AG09309 (cell line): Measurements from ENCODE around the gene NTSR1.

Experiments used
- DNase-seq: peaks from one replicate; pipeline ENCODE4 v3.0.0-alpha.2; 2010; ENCODE audit warnings: low read depth
- H3K4me3 ChIP-seq: 2 replicates; pipeline ENCODE4 v1.5.1; 2011; ENCODE audit warnings: mild to moderate bottlenecking, low read depth, low read length, moderate library complexity; ENCODE audit not compliant: control insufficient read depth
- TF ChIP-seq, protein P1 (sequence below): IDR thresholded peaks from 2 replicates; pipeline ENCODE4 v1.5.1; 2011; ENCODE audit warnings: mild to moderate bottlenecking, low read depth, low read length, inconsistent platforms; ENCODE audit not compliant: insufficient read depth, control insufficient read depth; ENCODE audit errors: missing control alignments

NTSR1 gene

DNA sequence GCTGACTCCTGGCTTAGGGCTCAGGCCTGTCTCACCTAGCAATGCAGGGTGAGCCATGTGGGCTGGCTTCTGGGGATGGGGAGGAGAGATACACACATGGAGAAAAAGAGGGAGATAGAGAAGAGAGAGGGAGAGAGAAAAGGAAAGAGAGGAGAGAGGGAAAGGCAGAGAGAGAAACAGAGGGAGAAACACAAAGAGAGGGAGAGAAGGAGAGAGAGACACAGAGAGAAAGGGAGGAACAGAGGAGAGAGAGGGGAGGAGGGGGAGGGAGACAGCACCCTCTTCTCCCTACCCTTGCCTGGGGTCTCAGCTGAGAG, 24.8 kb downstream of the NTSR1 start:
- DNase-seq, result no peak
- H3K4me3 ChIP-seq, result no peak overlapping the region
- TF ChIP-seq, protein P1, sequence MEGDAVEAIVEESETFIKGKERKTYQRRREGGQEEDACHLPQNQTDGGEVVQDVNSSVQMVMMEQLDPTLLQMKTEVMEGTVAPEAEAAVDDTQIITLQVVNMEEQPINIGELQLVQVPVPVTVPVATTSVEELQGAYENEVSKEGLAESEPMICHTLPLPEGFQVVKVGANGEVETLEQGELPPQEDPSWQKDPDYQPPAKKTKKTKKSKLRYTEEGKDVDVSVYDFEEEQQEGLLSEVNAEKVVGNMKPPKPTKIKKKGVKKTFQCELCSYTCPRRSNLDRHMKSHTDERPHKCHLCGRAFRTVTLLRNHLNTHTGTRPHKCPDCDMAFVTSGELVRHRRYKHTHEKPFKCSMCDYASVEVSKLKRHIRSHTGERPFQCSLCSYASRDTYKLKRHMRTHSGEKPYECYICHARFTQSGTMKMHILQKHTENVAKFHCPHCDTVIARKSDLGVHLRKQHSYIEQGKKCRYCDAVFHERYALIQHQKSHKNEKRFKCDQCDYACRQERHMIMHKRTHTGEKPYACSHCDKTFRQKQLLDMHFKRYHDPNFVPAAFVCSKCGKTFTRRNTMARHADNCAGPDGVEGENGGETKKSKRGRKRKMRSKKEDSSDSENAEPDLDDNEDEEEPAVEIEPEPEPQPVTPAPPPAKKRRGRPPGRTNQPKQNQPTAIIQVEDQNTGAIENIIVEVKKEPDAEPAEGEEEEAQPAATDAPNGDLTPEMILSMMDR, result no peak

DNA sequence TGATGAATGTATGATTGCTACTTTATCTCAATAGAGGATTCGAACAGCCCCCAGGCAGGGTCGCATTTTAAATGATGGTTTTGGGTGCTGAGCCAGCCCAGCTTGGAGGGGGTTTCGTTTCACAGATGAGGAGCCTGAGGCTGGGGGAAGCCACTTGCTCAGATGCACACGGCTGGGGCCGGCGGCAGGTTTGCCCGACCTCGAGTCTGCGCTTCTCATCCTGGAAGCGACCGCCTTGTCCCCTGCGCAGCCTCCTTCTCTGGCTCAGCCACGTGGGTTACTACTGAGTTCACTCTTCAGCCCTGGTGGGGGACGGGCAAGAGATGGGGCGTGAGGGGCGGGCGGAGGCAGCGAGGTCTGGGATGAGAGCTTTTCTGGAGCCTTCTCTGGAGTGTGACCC, 25.3 kb downstream of the NTSR1 start:
- H3K4me3 ChIP-seq, result no peak overlapping the region
- TF ChIP-seq, protein P1, result no peak
- DNase-seq, result no peak

GRCh38 chr20:62734326-62734725, 25.7 kb downstream of the NTSR1 start:
- H3K4me3 ChIP-seq, result no peak overlapping the region
- DNase-seq, result no peak
- TF ChIP-seq, protein P1, result no peak

DNA sequence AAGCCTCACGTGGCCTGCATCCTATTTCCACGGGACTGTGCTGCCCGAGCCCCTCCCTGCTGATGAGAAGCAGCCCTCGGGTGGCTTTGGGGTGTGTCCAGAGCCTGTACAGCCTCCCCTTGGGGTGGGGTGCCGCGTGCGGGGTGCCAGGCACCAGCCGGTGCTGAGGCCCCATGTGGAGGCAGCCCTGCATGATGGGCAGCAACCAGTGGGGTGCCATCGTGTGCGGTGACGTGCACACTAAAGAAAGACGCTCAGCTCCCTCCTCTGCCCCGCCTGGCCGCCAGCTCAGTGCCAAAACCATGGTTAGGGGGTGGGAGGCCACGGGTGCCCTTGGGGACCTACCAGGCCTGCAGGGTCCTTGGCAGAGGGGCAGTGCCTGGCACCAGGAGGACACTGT, 26.2 kb downstream of the NTSR1 start:
- TF ChIP-seq, protein P1, result no peak
- DNase-seq, result no peak
- H3K4me3 ChIP-seq, result no peak overlapping the region

DNA sequence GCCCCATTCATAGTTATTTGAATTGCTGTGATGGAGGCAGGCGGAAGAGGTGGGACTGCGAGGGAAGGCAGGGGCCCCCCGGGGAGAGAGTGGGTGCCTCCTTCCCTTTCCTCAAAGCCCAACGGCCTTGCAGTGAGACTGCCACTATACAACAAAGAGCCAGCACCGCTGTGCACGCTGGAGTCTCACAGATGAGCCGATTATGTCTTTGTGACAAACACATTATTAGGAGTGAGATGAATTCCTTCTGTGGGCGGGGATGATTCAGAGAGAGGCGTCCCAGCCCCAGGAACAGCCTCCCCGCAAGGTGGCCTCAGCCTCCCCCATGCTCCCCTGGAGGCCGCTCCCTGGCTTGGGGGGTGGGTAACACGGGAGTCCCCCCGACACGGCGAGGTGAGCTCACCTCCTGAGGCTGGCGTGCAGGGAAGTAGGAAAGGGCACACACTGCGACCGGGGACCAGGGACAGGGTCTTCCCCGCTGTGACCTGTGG, 26.7 kb downstream of the NTSR1 start:
- H3K4me3 ChIP-seq, result no peak overlapping the region
- no peak for DNase-seq
- TF ChIP-seq, protein P1, result no peak

- DNase-seq, result no peak
- TF ChIP-seq, protein P1, result no peak
- H3K4me3 ChIP-seq, result no peak overlapping the region
These were observed 27.4 kb downstream of the NTSR1 start for GRCh38 chr20:62736026-62736406.
